K562 (cell line): ENCODE results near the gene LAMA2. TPM values are rescaled to one million over a fixed set of nuclear protein-coding genes. Genes with fewer than 3 reads are reported as not detected.

Experiments
- ESRRA ChIP-seq: fragments of 450-650 bp; IDR thresholded peaks from 2 replicates; pipeline ENCODE4 v1.6.1; 2014; ENCODE audit warnings: low read depth, mild to moderate bottlenecking, moderate library complexity, borderline replicate concordance
- KHSRP ChIP-seq: fragments of 450-650 bp; IDR thresholded peaks from 2 replicates; pipeline ENCODE4 v1.6.1; 2017
- SIN3B ChIP-seq: fragments of 450-650 bp; IDR thresholded peaks from 2 replicates; pipeline ENCODE4 v1.6.1; 2017; ENCODE audit warnings: low read depth, mild to moderate bottlenecking, moderate library complexity
- ZNF174 ChIP-seq: fragments of 250-450 bp; sonication (Bioruptor Pico); IDR thresholded peaks from 2 replicates; pipeline ENCODE4 v1.4.0; 2020; ENCODE audit warnings: mild to moderate bottlenecking
- ZNF282 ChIP-seq: sonication (generic); formaldehyde crosslinking; IDR thresholded peaks from 2 replicates; pipeline ENCODE4 v1.8.1; 2023; ENCODE audit warnings: missing genetic modification reagents
- ZNF431 ChIP-seq: sonication (generic); formaldehyde crosslinking; IDR thresholded peaks from 2 replicates; pipeline ENCODE4 v1.8.0; 2022; ENCODE audit warnings: mild to moderate bottlenecking, missing genetic modification reagents
- polyA plus RNA-seq, 8 experiments: library from polyadenylated mRNA; depleted of rRNA in 4 of 8; stranded (reverse) in 5 of 8; unstranded in 3 of 8; fragments of >200 nt; fragmentation: Nextera tagmentation in 2 of 8; fragmentation: Illumina TruSeq in 1 of 8; extraction: Ambion mirVana in 2 of 8; extraction: Trizol in 1 of 8; gene quantifications; 2 replicates each; pipeline versions ENCODE4 v1.2.1 to v1.2.3, GENCODE V29; 2011 to 2014; ENCODE audit warnings: inconsistent platforms in 1 of 8, missing spikeins in 1 of 8
- total RNA-seq, 7 experiments: library from RNA; depleted of rRNA in 6 of 7; stranded (reverse); fragments of >200 nt in 6 of 7; fragmentation: Illumina TruSeq in 2 of 7; extraction: Trizol in 2 of 7; gene quantifications; 2 replicates each; pipeline versions ENCODE4 v1.2.1 to v1.2.3, GENCODE V29; 2011 to 2021; ENCODE audit warnings: low replicate concordance in 1 of 7
- TF ChIP-seq, protein P1 (sequence below): fragments of 450-650 bp; IDR thresholded peaks from 2 replicates; pipeline ENCODE4 v1.6.1; 2016; ENCODE audit warnings: low read depth

The LAMA2 gene
- total and polyA plus RNA-seq, 9 of the 15 experiments (the other 6 are each of a cell fraction or from before 2014, with no cell fraction given), result 0.04 to 1.5 (median 0.36) TPM

DNA sequence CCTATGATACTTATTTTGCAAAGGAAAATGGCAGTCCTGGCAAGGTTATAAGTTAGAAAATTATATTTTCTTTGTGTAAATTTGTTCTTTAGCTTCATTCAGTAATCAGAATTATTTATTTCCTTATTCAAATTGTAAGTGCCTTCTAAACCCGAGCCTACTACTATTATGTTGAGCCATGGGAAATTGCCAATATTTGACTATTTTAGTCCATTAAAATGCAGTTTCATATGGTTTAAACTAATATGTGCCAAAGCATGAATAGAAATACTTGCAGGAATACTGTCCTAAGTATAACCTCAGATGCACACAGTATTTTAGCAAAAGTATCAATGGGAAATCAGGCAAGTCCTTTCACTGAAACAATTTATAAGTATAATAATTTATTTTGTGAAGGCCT is 228.4 kb downstream of the LAMA2 start (continued):
- TF ChIP-seq, protein P1, sequence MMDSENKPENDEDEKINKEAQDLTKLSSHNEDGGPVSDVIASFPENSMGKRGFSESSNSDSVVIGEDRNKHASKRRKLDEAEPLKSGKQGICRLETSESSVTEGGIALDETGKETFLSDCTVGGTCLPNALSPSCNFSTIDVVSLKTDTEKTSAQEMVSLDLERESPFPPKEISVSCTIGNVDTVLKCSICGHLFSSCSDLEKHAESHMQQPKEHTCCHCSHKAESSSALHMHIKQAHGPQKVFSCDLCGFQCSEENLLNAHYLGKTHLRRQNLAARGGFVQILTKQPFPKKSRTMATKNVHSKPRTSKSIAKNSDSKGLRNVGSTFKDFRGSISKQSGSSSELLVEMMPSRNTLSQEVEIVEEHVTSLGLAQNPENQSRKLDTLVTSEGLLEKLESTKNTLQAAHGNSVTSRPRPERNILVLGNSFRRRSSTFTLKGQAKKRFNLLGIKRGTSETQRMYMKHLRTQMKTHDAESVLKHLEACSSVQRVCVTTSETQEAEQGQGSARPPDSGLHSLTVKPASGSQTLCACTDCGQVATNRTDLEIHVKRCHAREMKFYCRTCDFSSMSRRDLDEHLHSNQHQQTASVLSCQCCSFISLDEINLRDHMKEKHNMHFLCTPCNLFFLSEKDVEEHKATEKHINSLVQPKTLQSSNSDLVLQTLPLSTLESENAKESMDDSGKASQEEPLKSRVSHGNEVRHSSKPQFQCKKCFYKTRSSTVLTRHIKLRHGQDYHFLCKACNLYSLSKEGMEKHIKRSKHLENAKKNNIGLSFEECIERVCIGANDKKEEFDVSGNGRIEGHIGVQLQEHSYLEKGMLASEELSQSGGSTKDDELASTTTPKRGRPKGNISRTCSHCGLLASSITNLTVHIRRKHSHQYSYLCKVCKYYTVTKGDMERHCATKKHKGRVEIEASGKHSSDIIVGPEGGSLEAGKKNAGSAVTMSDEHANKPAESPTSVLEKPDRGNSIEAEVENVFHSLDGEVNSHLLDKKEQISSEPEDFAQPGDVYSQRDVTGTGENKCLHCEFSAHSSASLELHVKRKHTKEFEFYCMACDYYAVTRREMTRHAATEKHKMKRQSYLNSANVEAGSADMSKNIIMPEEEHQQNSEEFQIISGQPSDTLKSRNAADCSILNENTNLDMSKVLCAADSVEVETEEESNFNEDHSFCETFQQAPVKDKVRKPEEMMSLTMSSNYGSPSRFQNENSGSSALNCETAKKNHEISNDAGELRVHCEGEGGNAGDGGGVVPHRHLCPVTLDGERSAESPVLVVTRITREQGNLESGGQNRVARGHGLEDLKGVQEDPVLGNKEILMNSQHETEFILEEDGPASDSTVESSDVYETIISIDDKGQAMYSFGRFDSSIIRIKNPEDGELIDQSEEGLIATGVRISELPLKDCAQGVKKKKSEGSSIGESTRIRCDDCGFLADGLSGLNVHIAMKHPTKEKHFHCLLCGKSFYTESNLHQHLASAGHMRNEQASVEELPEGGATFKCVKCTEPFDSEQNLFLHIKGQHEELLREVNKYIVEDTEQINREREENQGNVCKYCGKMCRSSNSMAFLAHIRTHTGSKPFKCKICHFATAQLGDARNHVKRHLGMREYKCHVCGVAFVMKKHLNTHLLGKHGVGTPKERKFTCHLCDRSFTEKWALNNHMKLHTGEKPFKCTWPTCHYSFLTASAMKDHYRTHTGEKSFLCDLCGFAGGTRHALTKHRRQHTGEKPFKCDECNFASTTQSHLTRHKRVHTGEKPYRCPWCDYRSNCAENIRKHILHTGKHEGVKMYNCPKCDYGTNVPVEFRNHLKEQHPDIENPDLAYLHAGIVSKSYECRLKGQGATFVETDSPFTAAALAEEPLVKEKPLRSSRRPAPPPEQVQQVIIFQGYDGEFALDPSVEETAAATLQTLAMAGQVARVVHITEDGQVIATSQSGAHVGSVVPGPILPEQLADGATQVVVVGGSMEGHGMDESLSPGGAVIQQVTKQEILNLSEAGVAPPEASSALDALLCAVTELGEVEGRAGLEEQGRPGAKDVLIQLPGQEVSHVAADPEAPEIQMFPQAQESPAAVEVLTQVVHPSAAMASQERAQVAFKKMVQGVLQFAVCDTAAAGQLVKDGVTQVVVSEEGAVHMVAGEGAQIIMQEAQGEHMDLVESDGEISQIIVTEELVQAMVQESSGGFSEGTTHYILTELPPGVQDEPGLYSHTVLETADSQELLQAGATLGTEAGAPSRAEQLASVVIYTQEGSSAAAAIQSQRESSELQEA, result no peak
- TF ChIP-seq ZNF282 (CRISPR knock-in tag), result no peak
- no peak for TF ChIP-seq ESRRA
- no peak for TF ChIP-seq ZNF174 (CRISPR knock-in tag)
- TF ChIP-seq SIN3B, result no peak
- no peak for TF ChIP-seq ZNF431 (CRISPR knock-in tag)
- no peak for TF ChIP-seq KHSRP
